GM18858 (cell line): ENCODE results near the gene NSUN4.

Experiments
- ATAC-seq: cut with Tn5 transposase; IDR thresholded peaks from one replicate; pipeline ENCODE4 v1.9.1; 2021; ENCODE audit not compliant: unreplicated experiment

NSUN4 gene

DNA sequence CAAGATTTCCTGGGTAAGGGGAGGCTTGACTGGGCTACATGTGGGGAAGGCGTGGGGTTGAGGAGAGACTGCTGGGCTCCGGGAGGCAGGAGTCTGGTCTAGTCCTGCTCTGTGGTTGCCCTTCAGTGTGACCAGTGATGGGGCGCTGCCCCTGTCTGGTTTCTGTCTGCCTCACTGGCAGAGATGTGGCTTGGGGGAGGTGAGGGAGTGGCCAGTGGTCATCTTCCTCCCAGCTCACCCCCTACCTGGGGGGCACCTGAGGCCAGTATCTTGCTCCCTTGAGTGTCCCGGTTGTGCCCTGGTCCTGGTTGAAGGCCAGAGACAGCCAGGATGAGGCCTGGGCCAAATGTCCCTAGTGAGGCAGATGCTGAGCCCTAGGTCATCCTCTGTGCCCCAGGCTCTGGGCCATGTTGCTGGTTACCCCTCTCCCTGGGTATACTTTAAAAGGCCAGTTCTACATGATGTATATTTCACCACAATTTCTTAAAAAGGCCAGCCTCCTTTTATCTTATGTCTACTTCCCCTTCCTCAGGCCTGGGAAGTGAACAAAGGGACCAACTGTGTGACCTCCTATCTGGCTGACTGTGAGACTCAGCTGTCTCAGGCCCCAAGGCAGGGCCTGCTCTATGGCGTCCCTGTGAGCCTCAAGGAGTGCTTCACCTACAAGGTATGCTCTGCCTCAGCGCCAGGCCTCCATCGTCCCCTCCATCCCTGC, 64.0 kb downstream of the NSUN4 start:
- no peak for ATAC-seq

DNA sequence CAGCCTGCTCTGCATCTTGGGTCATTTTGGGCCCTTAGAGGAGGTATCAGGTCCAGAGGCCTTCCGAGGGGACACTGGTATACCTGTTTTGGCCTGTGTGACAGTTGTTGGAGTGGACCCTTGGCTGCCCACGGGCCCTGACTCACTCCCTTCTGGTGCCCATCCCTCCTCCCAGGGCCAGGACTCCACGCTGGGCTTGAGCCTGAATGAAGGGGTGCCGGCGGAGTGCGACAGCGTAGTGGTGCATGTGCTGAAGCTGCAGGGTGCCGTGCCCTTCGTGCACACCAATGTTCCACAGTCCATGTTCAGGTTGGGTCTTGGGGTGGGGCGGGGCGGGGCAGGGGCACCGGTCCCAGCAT, 64.6 kb downstream of the NSUN4 start:
- no peak for ATAC-seq

DNA sequence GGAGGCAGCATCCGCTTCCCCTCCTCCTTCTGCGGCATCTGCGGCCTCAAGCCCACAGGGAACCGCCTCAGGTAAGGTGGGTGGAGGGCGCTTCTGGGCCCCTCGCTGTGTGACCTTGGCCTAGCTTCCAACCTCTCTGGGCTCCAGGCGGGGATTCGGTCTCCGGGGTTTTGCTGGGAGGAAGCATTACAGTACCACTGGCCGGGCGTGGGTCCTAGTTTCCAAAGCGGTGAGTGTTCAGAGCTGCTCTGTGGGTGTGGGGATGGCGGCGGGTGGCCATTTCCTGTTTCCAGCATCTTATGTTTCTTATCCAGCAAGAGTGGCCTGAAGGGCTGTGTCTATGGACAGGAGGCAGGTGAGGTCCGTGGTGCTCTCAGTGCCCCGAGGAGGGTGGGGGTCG, 65.1 kb downstream of the NSUN4 start:
- ATAC-seq, result no peak

DNA sequence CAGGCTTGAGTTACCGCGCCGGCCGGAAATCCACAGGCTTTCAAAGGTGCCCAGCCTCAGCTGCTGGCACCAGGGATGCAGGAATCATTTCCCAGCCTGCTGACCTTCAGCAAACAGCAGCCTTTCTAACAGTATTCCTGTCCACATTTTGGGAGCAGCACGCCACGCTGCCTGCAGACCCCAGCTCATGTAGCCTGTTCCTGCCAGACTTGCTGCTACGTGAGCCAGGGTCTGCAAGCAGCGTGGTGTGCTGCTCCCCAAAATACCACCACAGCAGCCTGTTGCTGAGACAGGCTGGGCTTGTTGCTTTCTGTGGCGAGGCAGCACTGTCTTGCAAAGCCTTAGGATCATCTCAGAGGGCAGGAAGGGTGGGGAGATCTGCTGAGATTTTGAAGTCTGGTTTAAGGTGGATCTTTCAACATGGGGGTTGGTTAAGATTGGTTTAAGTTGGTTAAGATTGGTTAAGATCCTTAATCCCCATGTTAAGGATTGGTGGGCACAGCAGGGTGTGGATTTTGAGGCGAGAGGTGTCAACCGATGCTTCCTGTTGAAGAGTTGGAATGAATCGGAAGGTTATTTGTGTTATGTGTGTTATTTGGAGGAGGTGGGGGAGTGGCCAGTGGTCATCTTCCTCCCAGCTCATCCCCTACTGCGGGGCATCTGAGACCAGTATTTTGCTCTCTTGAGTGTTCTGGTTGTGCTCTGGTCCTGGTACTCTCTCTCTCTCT, 66.4 kb downstream of the NSUN4 start:
- ATAC-seq, result no peak

DNA sequence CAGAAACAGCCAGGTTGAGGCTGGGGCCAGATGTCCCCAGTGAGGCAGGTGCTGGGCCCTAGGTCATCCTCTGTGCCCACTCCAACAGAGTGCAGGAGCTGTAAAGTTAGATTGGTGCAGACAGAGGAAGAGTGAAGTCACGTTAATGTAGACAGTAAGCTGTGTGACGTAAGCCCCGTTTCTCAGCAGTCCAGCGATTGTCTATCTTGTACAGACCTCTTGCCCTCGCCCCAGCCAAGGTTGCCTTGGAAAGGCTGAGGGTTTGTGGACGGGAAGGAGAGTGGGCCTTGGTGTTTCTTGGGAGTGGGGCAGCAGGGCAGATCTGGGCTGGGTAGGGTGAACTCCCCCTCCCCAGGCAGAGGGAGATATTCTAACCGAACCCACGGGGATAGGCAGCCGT, 67.0 kb downstream of the NSUN4 start:
- no peak for ATAC-seq

DNA sequence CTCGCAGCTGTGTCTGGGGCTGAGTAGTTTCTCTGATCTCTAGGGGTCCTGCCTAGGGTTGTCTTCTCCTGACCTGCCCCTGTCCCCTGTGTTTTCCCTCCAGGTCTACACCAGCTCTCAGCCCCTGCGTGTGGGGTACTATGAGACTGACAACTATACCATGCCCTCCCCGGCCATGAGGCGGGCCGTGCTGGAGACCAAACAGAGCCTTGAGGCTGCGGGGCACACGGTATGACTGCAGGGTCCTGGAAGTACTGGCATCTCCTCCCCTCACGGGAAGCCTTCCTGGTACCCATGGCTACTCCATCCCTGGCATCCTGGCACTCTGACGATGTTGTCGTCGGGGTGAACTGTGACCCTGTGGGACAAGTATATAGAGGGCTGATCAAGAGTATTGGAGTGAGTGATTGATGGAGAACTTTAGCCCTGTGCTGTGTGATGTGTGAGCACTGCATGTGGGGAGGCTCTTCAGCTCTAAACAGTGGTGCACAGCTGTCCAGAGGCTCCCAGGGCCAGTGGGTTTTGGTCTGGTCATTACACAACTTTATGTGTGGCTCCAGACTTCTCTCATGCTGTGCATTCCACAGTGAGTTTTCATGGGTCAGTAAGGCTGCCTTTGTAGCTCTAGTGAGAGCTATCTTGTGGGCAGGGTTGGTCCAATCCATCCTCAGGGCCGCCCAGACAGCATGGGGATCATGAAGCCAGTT, 67.9 kb downstream of the NSUN4 start:
- no peak for ATAC-seq

DNA sequence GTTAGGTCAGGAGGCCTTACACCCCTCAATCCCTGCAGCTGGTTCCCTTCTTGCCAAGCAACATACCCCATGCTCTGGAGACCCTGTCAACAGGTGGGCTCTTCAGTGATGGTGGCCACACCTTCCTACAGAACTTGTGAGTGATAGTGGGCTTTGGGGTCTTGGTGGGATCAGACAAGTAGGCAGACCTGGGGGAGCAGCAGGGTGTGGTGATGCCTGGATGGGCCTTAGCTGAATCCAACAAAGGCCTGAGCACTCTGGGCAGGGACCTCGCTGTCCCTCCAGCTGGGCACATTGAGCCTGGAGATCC, 68.4 kb downstream of the NSUN4 start:
- ATAC-seq, result no peak

DNA sequence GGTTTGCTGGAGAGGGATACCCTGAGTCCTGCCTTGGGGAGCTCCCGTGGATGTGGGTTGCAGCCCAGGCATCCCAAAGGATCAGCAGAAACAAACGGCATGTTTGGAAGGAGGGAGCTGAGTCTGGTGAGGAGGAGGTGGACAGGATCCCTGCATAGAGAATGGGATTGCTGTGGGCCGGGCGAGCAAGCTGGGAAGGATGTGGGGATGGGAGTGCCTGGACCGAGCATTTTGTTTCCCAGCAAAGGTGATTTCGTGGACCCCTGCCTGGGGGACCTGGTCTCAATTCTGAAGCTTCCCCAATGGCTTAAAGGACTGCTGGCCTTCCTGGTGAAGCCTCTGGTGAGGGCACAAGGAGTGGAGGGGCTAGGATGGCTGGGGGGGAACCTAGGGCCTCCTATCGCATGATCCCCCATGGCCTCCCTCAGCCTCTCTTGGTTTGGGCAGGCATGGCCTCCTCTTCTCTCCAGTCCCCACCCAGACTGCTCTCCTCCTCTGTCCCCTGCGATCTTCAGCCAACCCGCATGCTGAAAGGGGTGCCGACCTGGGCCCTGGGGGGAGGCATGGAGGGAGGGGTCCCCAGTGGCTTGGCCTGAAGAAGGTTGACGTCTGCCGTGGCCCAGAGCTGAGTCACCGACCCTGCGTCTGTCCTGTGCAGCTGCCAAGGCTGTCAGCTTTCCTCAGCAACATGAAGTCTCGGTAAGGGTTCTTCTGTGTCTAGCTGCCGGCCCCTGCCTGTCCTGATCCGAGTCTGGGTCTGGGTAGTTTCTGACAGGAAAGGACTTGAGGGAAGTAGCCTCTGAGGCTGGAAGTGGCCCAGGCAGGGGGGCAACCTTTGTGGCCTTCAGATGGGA, 69.8 kb downstream of the NSUN4 start:
- ATAC-seq, result no peak

DNA sequence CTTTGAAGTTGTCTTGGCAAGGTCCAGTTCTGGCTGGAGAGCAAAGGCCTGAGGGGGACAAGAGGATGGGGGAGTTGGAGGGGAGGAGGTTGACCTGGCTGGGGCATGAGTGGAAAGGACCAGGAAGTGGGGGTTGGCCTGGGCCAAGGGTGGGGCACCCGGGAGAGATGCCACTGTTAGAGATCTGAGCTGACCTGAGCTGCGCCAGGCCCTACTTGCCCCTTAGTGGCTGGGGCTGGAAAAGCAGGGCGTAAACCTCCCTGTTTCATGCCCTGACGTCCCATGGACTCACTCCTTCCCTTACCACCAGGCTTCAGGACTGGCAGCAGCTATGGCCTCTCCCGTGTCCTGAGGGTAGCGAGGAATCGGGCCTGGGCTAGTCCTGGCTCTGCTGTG, 70.4 kb downstream of the NSUN4 start:
- no peak for ATAC-seq
